ENCODE data around the gene TSTD1. TPM values are rescaled to one million over a fixed set of nuclear protein-coding genes. Genes with fewer than 3 reads are reported as not detected.
"Not testable (repeated sequence)": the region's sequence is repeated elsewhere in the genome, so short reads cannot be mapped to it uniquely, and the experiment has no call there.

TSTD1 gene
- polyA plus RNA-seq, 1 experiment, result 0.26 TPM

DNA sequence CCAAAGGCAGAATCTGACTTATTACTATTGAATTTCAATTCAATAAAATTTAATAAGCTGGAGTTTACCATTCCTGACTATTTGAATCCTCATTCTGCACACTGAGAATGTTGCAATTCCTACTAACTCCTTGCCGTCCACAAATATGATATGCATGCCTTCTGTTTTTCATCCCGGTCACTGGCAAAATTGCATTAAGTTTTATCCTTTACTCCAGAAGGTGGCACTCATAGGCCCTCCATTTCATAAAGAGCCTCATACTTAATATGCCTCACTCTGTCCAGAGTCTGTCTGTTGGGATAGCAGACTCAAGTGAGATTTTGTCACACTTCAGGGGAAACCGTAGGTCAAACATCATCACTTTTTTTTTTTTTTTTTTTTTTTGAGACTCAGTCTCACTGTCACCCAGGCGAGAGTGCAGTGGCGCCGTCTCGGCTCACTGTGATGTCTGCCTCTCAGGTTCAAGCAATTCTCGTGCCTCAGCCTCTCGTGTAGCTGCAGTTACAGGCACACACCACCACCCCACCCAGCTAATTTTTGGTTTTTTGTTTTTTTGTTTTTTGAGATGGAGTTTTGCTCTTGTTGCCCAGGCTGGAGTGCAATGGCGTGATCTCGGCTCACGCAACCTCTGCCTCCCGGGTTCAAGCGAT is 45.1 kb downstream of the TSTD1 start:
- CTCF ChIA-PET, result interaction anchor here (0.7 to 6.5 kb wide), 3 partner anchors 39 to 146 kb away, joined by 4 to 36 read pairs (median 32); partner anchors contain the start of gene KLHDC9
- H3K4me3 ChIP-seq (ENCODE audit: low read depth, low read length), result no peak overlapping the region
- peak; percentile 35 for DNase-seq (ENCODE audit: low read depth)
- H3K36me3 ChIP-seq (ENCODE audit: control insufficient read depth, insufficient read depth, low read length), result no peaks in the 10 kb centered on the region
- TF ChIP-seq, protein P1, sequence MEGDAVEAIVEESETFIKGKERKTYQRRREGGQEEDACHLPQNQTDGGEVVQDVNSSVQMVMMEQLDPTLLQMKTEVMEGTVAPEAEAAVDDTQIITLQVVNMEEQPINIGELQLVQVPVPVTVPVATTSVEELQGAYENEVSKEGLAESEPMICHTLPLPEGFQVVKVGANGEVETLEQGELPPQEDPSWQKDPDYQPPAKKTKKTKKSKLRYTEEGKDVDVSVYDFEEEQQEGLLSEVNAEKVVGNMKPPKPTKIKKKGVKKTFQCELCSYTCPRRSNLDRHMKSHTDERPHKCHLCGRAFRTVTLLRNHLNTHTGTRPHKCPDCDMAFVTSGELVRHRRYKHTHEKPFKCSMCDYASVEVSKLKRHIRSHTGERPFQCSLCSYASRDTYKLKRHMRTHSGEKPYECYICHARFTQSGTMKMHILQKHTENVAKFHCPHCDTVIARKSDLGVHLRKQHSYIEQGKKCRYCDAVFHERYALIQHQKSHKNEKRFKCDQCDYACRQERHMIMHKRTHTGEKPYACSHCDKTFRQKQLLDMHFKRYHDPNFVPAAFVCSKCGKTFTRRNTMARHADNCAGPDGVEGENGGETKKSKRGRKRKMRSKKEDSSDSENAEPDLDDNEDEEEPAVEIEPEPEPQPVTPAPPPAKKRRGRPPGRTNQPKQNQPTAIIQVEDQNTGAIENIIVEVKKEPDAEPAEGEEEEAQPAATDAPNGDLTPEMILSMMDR (IDR thresholded peaks at IDR 0.05; ENCODE audit: insufficient read depth, low read depth, low read length), result peak; percentile 54
- H3K27me3 ChIP-seq (ENCODE audit: control insufficient read depth, insufficient read depth, low read length), result no peaks in the 10 kb centered on the region; the same call in 1 of the 2 replicates
- POLR2A ChIA-PET, result no interaction called here

DNA sequence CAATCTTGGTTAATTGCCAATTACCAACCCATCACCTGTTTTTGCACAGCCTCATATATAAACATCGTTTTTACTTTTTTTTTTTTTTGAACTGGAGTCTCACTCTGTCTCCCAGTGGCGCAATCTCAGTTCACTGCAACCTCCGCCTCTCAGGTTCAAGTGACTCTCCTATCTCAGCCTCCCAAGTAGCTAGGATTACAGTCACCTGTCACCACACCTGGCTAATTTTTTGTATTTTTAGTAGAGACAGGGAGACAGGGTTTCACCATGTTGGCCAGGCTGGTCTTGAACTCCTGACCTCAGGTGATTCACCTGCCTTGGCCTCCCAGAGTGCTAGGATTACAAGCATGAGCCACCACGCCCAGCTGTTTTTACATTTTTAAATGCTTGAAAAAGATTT is 46.7 kb downstream of the TSTD1 start:
- H3K36me3 ChIP-seq (ENCODE audit: control insufficient read depth, insufficient read depth, low read length); DNase-seq (ENCODE audit: low read depth); H3K27me3 ChIP-seq (ENCODE audit: control insufficient read depth, insufficient read depth, low read length); POLR2A ChIA-PET; H3K4me3 ChIP-seq (ENCODE audit: low read depth, low read length): not testable (repeated sequence)
- CTCF ChIA-PET, result interaction anchor here (0.7 to 5.4 kb wide), 4 partner anchors 14 to 147 kb away, joined by 3 to 32 read pairs (median 7); partner anchors contain the start of gene KLHDC9

Small RNA genes within 50 kb of the gene (small RNA-seq; reads per million reads assigned to genes)
- gene AL591806.2 (ENCODE audit: insufficient read length, low read depth, low replicate concordance), result not detected

Other genes with a start within 250 kb of the TSTD1 start
- gene LY9, start 242.8 kb downstream of the TSTD1 start, polyA plus RNA-seq (2011; rRNA removed), result not detected in 2 replicates
- not detected in 2 replicates for gene CD244, start 176.1 kb downstream of the TSTD1 start, polyA plus RNA-seq (2011; rRNA removed)
- not detected in 2 replicates for gene ITLN1, start 153.8 kb downstream of the TSTD1 start, polyA plus RNA-seq (2011; rRNA removed)
- gene ITLN2, start 84.2 kb downstream of the TSTD1 start, polyA plus RNA-seq (2011; rRNA removed), result not detected in 2 replicates
- 1.3 and 1.8 TPM in 2 replicates for gene F11R, start 17.8 kb downstream of the TSTD1 start, polyA plus RNA-seq (2011; rRNA removed)
- gene USF1, start 7.0 kb upstream of the TSTD1 start, polyA plus RNA-seq (2011; rRNA removed), result 33.0 and 40.4 TPM in 2 replicates
- gene ARHGAP30, start 30.9 kb upstream of the TSTD1 start, polyA plus RNA-seq (2011; rRNA removed), result not detected in 2 replicates
- gene NECTIN4, start 50.6 kb upstream of the TSTD1 start, polyA plus RNA-seq (2011; rRNA removed), result 0.05 TPM in 1 of 2 replicates, not detected in the other
- 3.9 and 5.8 TPM in 2 replicates for gene KLHDC9, start 59.4 kb upstream of the TSTD1 start, polyA plus RNA-seq (2011; rRNA removed)
- 32.9 and 66.0 TPM in 2 replicates for gene PFDN2, start 79.1 kb upstream of the TSTD1 start, polyA plus RNA-seq (2011; rRNA removed)
- gene NIT1, start 79.1 kb upstream of the TSTD1 start, polyA plus RNA-seq (2011; rRNA removed), result 24.2 and 36.7 TPM in 2 replicates
- gene DEDD, start 93.7 kb upstream of the TSTD1 start, polyA plus RNA-seq (2011; rRNA removed), result 46.4 and 74.0 TPM in 2 replicates
- 89.4 and 134 TPM in 2 replicates for gene UFC1, start 115.0 kb upstream of the TSTD1 start, polyA plus RNA-seq (2011; rRNA removed)
- 13.5 and 19.3 TPM in 2 replicates for gene USP21, start 120.5 kb upstream of the TSTD1 start, polyA plus RNA-seq (2011; rRNA removed)
- 17.6 and 29.7 TPM in 2 replicates for gene PPOX, start 127.5 kb upstream of the TSTD1 start, polyA plus RNA-seq (2011; rRNA removed)
- 24.7 and 39.0 TPM in 2 replicates for gene B4GALT3, start 138.5 kb upstream of the TSTD1 start, polyA plus RNA-seq (2011; rRNA removed)
- gene ADAMTS4, start 160.1 kb upstream of the TSTD1 start, polyA plus RNA-seq (2011; rRNA removed), result 0.99 and 1.3 TPM in 2 replicates
- gene NDUFS2, start 163.4 kb upstream of the TSTD1 start, polyA plus RNA-seq (2011; rRNA removed), result 129 TPM in 2 replicates
- gene FCER1G, start 176.3 kb upstream of the TSTD1 start, polyA plus RNA-seq (2011; rRNA removed), result 0.38 and 0.47 TPM in 2 replicates
- not detected in 2 replicates for gene APOA2, start 184.7 kb upstream of the TSTD1 start, polyA plus RNA-seq (2011; rRNA removed)
- 9.6 and 13.1 TPM in 2 replicates for gene TOMM40L, start 187.1 kb upstream of the TSTD1 start, polyA plus RNA-seq (2011; rRNA removed)
- gene NR1I3, start 199.2 kb upstream of the TSTD1 start, polyA plus RNA-seq (2011; rRNA removed), result not detected in 2 replicates
- gene PCP4L1, start 219.8 kb upstream of the TSTD1 start, polyA plus RNA-seq (2011; rRNA removed), result not detected in 2 replicates

All from BJ (cell line).